Measurements from ENCODE around the gene TMEM131L. TPM values are rescaled to one million over a fixed set of nuclear protein-coding genes. Genes with fewer than 3 reads are reported as not detected.

The TMEM131L gene
- total RNA-seq, 2 experiments from 2014 or later: 51.7 to 52.4 TPM

- ATAC-seq (no peak), DNase-seq (no peak)
- Mint-ChIP-seq H3K27ac (no peak overlapping the region), H3K36me3 (ENCODE audit: low read depth) (no peaks in the 10 kb centered on the region), H3K4me1 (ENCODE audit: low read depth) (peaks cover 42% of the 10 kb centered on the region), H3K4me3 (no peak overlapping the region), H3K9me3 (no peaks in the 10 kb centered on the region), H3K27me3 (no peaks in the 10 kb centered on the region)
- CTCF ChIA-PET: no interaction called here
- TF ChIP-seq CTCF (IDR thresholded peaks at IDR 0.05): no peak
- intact Hi-C loops (cut with micrococcal nuclease): no loop called here
- POLR2A ChIA-PET: no interaction called here
Observed at GRCh38 chr4:153440475-153440874, 25.7 kb upstream of the TMEM131L start.

GRCh38 chr4:153447175-153447905, 18.8 kb upstream of the TMEM131L start:
- no peak for TF ChIP-seq CTCF (IDR thresholded peaks at IDR 0.05)
- DNase-seq (no peak), ATAC-seq (no peak)
- POLR2A ChIA-PET: interaction anchor here (0.7 to 1.3 kb wide), 3 partner anchors 9 to 18 kb away, joined by 3 read pairs; no protein-coding TSS in a partner anchor
- CTCF ChIA-PET: interaction anchor here (0.6 to 1.6 kb wide), 5 partner anchors 14 to 304 kb away, joined by 3 to 5 read pairs (median 4); no protein-coding TSS in a partner anchor
- H3K9me3 Mint-ChIP-seq: no peaks in the 10 kb centered on the region
- no peaks in the 10 kb centered on the region for H3K27me3 Mint-ChIP-seq
- no peak overlapping the region for H3K4me3 Mint-ChIP-seq
- peaks cover 18% of the 10 kb centered on the region for H3K4me1 Mint-ChIP-seq (ENCODE audit: low read depth)
- intact Hi-C loops (cut with micrococcal nuclease): no loop called here
- H3K27ac Mint-ChIP-seq: no peak overlapping the region
- H3K36me3 Mint-ChIP-seq (ENCODE audit: low read depth): no peaks in the 10 kb centered on the region

- no peak overlapping the region for H3K27ac Mint-ChIP-seq
Observed at GRCh38 chr4:153448003-153448731, 18.0 kb upstream of the TMEM131L start.

GRCh38 chr4:153449338-153449737, 16.8 kb upstream of the TMEM131L start:
- Mint-ChIP-seq H3K36me3 (ENCODE audit: low read depth) (no peaks in the 10 kb centered on the region), H3K9me3 (no peaks in the 10 kb centered on the region), H3K27ac (peak overlapping the region; percentile 88), H3K4me1 (ENCODE audit: low read depth) (peaks cover 14% of the 10 kb centered on the region), H3K27me3 (no peaks in the 10 kb centered on the region), H3K4me3 (no peak overlapping the region)
- DNase-seq (no peak), ATAC-seq (no peak)
- CTCF ChIA-PET: interaction anchor here (1.3 to 4.3 kb wide), 2 partner anchors 16 kb away, joined by 5 to 18 read pairs; partner anchors contain the start of gene TMEM131L
- intact Hi-C loops (cut with micrococcal nuclease): no loop called here
- POLR2A ChIA-PET: interaction anchor here (4.1 kb wide), 1 partner anchor 17 kb away, joined by 14 read pairs; the partner anchor contains the start of gene TMEM131L
- TF ChIP-seq CTCF (IDR thresholded peaks at IDR 0.05): no peak

More at GRCh38 chr4:153448003-153448731, 18.0 kb upstream of the TMEM131L start:
- no peak for TF ChIP-seq CTCF (IDR thresholded peaks at IDR 0.05)
- DNase-seq: no peak
- H3K27me3 Mint-ChIP-seq: no peaks in the 10 kb centered on the region
- H3K4me3 Mint-ChIP-seq: no peak overlapping the region
- H3K9me3 Mint-ChIP-seq: no peaks in the 10 kb centered on the region
- CTCF ChIA-PET: interaction anchor here (1.0 to 4.3 kb wide), 4 partner anchors 15 to 102 kb away, joined by 4 to 18 read pairs (median 4); partner anchors contain the start of gene TMEM131L
- H3K36me3 Mint-ChIP-seq (ENCODE audit: low read depth): no peaks in the 10 kb centered on the region
- ATAC-seq: no peak
- POLR2A ChIA-PET: interaction anchor here (0.7 to 1.3 kb wide), 3 partner anchors 9 to 17 kb away, joined by 3 read pairs; no protein-coding TSS in a partner anchor
- intact Hi-C loops (cut with micrococcal nuclease): no loop called here
- peaks cover 16% of the 10 kb centered on the region for H3K4me1 Mint-ChIP-seq (ENCODE audit: low read depth)
